Mesothelial cell of epicardium (in vitro differentiated cells): Measurements from ENCODE around the gene KAT8. TPM values are rescaled to one million over a fixed set of nuclear protein-coding genes. Genes with fewer than 3 reads are reported as not detected.
"Not testable (repeated sequence)": the region's sequence is repeated elsewhere in the genome, so short reads cannot be mapped to it uniquely, and the experiment has no call there.

ENCODE experiments used
- DNase-seq, 2 experiments: peaks; one replicate each; pipeline ENCODE4 v3.0.0; 2021; ENCODE audit warnings: low spot score in 2 of 2; ENCODE audit not compliant: unreplicated experiment in 2 of 2
- H3K27ac Mint-ChIP-seq: 2 replicates; pipeline ENCODE4 v1.8.0; 2021; ENCODE audit warnings: mixed read lengths
- H3K27me3 Mint-ChIP-seq: 2 replicates; pipeline ENCODE4 v1.8.0; 2021; ENCODE audit warnings: low read depth, mixed read lengths
- H3K36me3 Mint-ChIP-seq: 2 replicates; pipeline ENCODE4 v1.8.0; 2021; ENCODE audit warnings: mixed read lengths
- H3K4me1 Mint-ChIP-seq: 2 replicates; pipeline ENCODE4 v1.8.0; 2021; ENCODE audit warnings: mixed read lengths
- H3K4me3 Mint-ChIP-seq: 2 replicates; pipeline ENCODE4 v1.8.0; 2021; ENCODE audit warnings: mild to moderate bottlenecking, moderate library complexity, mixed read lengths
- H3K9me3 Mint-ChIP-seq: 2 replicates; pipeline ENCODE4 v1.8.0; 2021; ENCODE audit warnings: mixed read lengths
- total RNA-seq: library from RNA; stranded (reverse); gene quantifications from 3 replicates; pipeline ENCODE4 v1.2.1, GENCODE V29; 2021
- TF ChIP-seq, protein P1 (sequence below): fragments of 200-600 bp; sonication (generic); IDR thresholded peaks from one replicate; pipeline ENCODE4 v1.5.0; 2021; ENCODE audit warnings: antibody characterized with exemption; ENCODE audit not compliant: unreplicated experiment

The KAT8 gene
- total RNA-seq, 1 donor from 2014 or later, result 75.7 TPM

DNA sequence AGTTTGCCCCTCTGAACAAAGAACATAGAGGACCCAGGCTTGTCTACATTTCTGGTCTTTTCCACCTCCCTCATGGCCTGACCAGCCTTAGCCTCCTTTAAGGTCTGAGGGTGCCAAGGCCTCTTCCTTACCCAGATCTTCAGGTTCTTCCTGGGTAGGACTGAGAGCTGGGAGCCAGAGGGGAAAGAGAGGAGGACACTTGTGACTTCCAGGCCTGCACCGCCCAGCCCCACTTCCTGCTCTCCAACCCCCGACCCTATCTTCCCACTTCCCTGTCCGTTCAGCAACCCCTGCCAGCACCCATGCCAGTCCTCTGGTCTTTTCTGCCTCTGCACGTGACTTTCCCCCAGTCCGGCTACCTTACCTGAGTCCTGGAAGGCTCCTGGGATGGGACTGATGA is 31.9 kb downstream of the KAT8 start:
- Mint-ChIP-seq H3K36me3 (no peaks in the 10 kb centered on the region), H3K4me1 (peaks cover 4% of the 10 kb centered on the region), H3K9me3 (no peaks in the 10 kb centered on the region), H3K4me3 (no peak overlapping the region), H3K27me3 (peaks cover 42% of the 10 kb centered on the region), H3K27ac (no peak overlapping the region)
- TF ChIP-seq, protein P1, sequence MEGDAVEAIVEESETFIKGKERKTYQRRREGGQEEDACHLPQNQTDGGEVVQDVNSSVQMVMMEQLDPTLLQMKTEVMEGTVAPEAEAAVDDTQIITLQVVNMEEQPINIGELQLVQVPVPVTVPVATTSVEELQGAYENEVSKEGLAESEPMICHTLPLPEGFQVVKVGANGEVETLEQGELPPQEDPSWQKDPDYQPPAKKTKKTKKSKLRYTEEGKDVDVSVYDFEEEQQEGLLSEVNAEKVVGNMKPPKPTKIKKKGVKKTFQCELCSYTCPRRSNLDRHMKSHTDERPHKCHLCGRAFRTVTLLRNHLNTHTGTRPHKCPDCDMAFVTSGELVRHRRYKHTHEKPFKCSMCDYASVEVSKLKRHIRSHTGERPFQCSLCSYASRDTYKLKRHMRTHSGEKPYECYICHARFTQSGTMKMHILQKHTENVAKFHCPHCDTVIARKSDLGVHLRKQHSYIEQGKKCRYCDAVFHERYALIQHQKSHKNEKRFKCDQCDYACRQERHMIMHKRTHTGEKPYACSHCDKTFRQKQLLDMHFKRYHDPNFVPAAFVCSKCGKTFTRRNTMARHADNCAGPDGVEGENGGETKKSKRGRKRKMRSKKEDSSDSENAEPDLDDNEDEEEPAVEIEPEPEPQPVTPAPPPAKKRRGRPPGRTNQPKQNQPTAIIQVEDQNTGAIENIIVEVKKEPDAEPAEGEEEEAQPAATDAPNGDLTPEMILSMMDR, result no peak
- DNase-seq, result no peak

DNA sequence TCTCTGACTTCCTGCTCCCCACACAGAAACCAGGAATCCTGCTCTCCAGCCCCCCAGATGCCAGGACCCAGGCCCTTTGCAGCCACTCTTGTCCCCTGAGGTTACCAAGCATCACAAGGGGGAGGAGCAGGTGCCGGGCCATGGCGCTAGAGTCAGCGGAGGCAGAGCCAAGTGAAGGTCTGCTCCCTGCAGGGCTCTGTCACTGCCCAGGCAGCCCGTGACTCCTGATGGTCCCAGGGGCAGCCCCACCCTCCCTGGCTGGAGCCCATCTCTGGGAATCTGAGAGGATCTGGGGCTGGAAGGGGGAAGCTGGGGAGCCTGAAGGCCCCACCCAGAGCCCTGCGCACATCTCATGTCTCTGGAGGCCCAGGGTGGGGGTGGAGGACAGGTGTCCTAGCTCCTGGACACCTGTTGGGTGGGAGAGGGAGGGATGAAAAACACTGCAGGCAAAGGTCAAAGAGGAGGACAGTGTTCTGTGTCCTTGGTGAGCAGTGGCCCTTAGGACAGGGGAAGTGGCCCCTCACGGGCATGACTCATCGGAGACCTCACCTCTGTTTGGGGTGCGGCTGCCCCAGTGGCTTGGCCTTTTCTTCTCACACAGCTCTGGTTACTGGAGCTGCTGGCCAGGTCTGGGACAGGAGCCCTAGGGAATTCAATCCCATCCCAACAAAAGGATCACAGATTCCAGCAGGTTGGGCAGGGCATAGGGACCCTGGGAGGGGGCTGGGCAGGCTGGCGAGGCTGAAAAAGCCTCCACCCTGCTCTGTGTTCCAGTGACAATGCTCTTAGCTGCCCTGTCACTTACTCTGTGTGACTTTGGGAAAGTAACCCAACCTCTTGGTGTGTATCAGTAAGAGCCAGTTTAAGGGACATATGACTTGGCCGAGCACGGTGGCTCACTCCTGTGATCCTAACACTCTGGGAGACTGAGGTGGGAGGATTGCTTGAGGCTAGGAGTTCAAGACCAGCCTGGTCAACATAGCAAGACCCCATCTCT is 32.7 kb downstream of the KAT8 start, which contains the start of gene PRSS36:
Gene PRSS36, minus strand, starts transcription at position 173 of the 997 bp plus-strand sequence. Its CDS starts 31 bp downstream, at position 142.
- Mint-ChIP-seq H3K4me3 (no peak within 1 kb of the TSS), H3K9me3 (no peaks in the 10 kb centered on the region), H3K36me3 (no peaks in the 10 kb centered on the region), H3K27me3 (peaks cover 40% of the 10 kb centered on the region), H3K27ac (no peak within 1 kb of the TSS), H3K4me1 (peaks cover 4% of the 10 kb centered on the region)
- DNase-seq, result no peak
- TF ChIP-seq, protein P1, result no peak

DNA sequence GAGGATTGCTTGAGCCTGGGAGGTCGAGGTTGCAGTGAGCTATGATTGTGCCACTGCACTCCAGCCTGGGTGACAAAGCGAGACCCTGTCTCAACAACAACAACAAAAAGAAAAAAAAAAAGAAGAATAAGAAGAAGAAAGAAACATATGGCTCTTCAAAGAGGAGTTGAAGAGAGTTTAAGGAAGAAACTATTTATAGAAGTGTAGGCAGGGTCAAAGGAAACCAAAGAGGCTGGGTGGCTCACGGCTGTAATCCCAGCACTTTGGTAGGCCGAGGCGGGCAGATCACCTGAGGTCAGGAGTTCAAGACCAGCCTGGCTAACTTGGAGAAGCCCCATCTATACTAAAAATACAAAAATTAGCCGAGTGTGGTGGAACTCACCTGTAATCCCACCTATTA is 33.5 kb downstream of the KAT8 start:
- DNase-seq, H3K4me1 Mint-ChIP-seq, H3K4me3 Mint-ChIP-seq, H3K27ac Mint-ChIP-seq, H3K9me3 Mint-ChIP-seq, H3K36me3 Mint-ChIP-seq: not testable (repeated sequence)
- H3K27me3 Mint-ChIP-seq, result peaks cover 35% of the 10 kb centered on the region

DNA sequence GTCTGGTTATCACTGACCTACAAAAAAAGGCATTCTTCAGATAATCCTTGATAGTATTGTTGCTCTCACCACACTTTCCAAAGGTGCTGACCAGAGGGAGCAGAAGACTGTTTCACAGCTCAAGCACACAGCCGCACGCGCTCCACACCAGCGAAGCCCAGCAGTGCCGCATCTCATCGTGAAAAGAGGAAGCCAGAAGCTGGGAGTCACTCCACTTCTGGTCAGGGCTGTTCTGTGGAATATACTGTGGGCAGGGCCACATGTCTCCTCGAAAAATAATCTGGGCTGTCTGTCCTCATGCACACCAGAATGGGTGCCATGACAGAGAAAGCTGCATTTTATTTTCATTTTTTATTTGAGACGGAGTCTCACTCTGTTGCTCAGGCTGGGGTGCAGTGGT is 39.7 kb downstream of the KAT8 start:
- H3K27me3 Mint-ChIP-seq, result peaks cover 24% of the 10 kb centered on the region
- DNase-seq, result no peak
- no peaks in the 10 kb centered on the region for H3K4me1 Mint-ChIP-seq
- no peaks in the 10 kb centered on the region for H3K36me3 Mint-ChIP-seq
- H3K4me3 Mint-ChIP-seq, result no peak overlapping the region
- H3K27ac Mint-ChIP-seq, result no peak overlapping the region
- TF ChIP-seq, protein P1, result no peak
- no peaks in the 10 kb centered on the region for H3K9me3 Mint-ChIP-seq

DNA sequence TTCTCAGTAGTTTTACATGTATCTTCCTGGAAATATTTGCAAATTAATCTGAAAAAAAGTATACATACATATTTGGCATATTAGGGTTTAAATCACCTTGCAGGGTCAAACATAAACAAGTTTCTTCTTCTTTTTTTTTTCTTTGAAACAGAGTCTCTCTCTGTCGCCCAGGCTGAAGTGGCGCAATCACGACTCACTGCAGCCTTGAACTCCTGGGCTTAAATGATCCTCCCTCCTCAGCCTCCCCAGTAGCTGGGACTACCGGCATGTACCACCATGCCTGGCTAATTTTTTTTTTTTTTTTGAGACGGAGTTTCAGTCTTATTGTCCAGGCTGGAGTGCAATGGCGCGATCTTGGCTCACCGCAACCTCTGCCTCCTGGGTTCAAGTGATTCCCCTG is 49.9 kb downstream of the KAT8 start:
- Mint-ChIP-seq H3K27ac (no peak overlapping the region), H3K4me1 (peaks cover 3% of the 10 kb centered on the region), H3K4me3 (no peak overlapping the region)

DNA sequence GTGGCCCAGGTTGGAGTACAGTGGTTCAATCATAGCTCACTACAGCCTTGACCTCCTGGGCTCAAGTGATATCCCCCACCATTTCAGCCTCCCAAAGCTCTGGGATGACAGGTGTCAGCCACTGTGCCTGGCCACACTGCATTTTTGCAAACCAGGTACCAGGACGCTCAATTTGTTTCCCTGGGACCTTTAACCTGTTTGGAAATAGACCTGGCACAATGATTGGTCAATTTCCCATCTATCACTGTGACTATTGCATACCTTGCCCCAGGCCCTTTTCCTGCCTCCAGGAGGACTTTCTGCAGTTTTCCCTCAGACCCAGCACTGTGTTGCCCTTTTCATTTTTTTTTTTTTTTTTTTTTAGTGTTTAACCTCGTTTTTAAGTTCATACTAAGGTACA is 51.4 kb downstream of the KAT8 start:
- H3K4me1 Mint-ChIP-seq, result peaks cover 3% of the 10 kb centered on the region
- H3K27ac Mint-ChIP-seq, result no peak overlapping the region
- no peak for DNase-seq
- no peaks in the 10 kb centered on the region for H3K36me3 Mint-ChIP-seq
- no peak overlapping the region for H3K4me3 Mint-ChIP-seq
- no peaks in the 10 kb centered on the region for H3K9me3 Mint-ChIP-seq
- TF ChIP-seq, protein P1, result no peak
- H3K27me3 Mint-ChIP-seq, result no peaks in the 10 kb centered on the region

More for the DNA sequence above, 49.9 kb downstream of the KAT8 start:
- H3K36me3 Mint-ChIP-seq, result no peaks in the 10 kb centered on the region
- H3K27me3 Mint-ChIP-seq, result peaks cover 3% of the 10 kb centered on the region
- TF ChIP-seq, protein P1, result no peak
- no peaks in the 10 kb centered on the region for H3K9me3 Mint-ChIP-seq
- no peak for DNase-seq

DNA sequence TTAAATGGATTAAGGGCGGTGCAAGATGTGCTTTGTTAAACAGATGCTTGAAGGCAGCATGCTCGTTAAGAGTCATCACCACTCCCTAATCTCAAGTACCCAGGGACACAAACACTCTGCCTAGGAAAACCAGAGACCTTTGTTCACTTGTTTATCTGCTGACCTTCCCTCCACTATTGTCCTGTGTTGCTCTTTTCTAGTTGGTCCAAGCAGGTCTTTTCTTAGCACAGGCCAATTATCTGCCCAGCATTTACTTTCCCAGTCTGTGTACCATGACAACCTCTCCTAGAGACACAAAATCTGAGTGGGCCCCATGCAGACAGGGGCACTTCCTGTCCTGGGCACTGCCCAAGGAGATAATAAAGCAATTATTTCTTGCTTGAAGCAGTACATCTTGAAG is 52.6 kb downstream of the KAT8 start:
- not testable (repeated sequence) for H3K9me3 Mint-ChIP-seq, H3K27me3 Mint-ChIP-seq, DNase-seq, H3K4me3 Mint-ChIP-seq, H3K36me3 Mint-ChIP-seq, H3K4me1 Mint-ChIP-seq
- H3K27ac Mint-ChIP-seq, result peak overlapping the region; percentile 28
